Endothelial cell of umbilical vein (primary cell): ENCODE measurements around the gene JUNB. TPM values are rescaled to one million over a fixed set of nuclear protein-coding genes. Genes with fewer than 3 reads are reported as not detected.

ENCODE experiments used
- BruUV-seq: library from RNA; stranded (reverse); fragments of 400-500 nt; replicated peaks from 2 replicates; lab custom pipeline; 2021; lab: Mats Ljungman, UMichigan
- CTCF ChIA-PET: fragments of 300-600, 350-600 bp; sonication (Branson Sonifier 250); formaldehyde crosslinking; loops from one replicate; lab custom pipeline; 2021; ENCODE audit warnings: antibody characterized with exemption, inconsistent platforms; lab: Charles Lee
- POLR2A ChIA-PET: fragments of 300-600, 350-600 bp; sonication (Branson Sonifier 250); formaldehyde crosslinking; loops from one replicate; lab custom pipeline; 2021; ENCODE audit warnings: antibody characterized with exemption, inconsistent platforms; lab: Charles Lee
- DNase-seq: peaks from one replicate; pipeline ENCODE4 v3.0.0-alpha.2; 2011; ENCODE audit warnings: low read depth, low spot score
- FAIRE-seq: peaks from 2 replicates; lab custom pipeline; 2011; peaks lifted over from hg19 to GRCh38; lab: Jason Lieb, UNC
- H2AFZ ChIP-seq: 2 replicates; pipeline ENCODE4 v1.6.0; 2012; ENCODE audit warnings: low read depth, low read length, control low read depth, inconsistent platforms
- H3K27ac ChIP-seq: 2 replicates; pipeline ENCODE4 v1.5.1; 2011; ENCODE audit warnings: low read depth, mild to moderate bottlenecking, control low read depth, low read length, moderate library complexity; ENCODE audit not compliant: insufficient read depth
- H3K27me3 ChIP-seq, 2 experiments: 2 replicates each; pipeline versions ENCODE4 v1.6.0 to v1.6.1; 2011; ENCODE audit warnings: low read length in 2 of 2, mixed read lengths in 1 of 2; ENCODE audit not compliant: control insufficient read depth in 2 of 2, insufficient read depth in 2 of 2
- H3K36me3 ChIP-seq, 2 experiments: 2 replicates in 1 of 2; 3 replicates in 1 of 2; pipeline ENCODE4 v1.5.1; 2011; ENCODE audit warnings: low read length in 2 of 2, mild to moderate bottlenecking in 1 of 2, moderate library complexity in 1 of 2; ENCODE audit not compliant: control insufficient read depth in 2 of 2, insufficient read depth in 2 of 2; ENCODE audit errors: extremely low read depth in 1 of 2
- H3K4me1 ChIP-seq: 3 replicates; pipeline ENCODE4 v1.5.1; 2011; ENCODE audit warnings: mild to moderate bottlenecking, low read length; ENCODE audit not compliant: control insufficient read depth, insufficient read depth; ENCODE audit errors: extremely low read depth
- H3K4me2 ChIP-seq: 2 replicates; pipeline ENCODE4 v1.6.1; 2011; ENCODE audit warnings: low read length, control low read depth, mixed read lengths; ENCODE audit not compliant: insufficient read depth
- H3K4me3 ChIP-seq, 3 experiments: fragments of 200-600 bp in 1 of 3; sonication (generic), shearing (Covaris generic) in 1 of 3; replicated peaks in 1 of 3; 2 replicates each; pipeline ENCODE4 v1.5.1; 2011 to 2016; ENCODE audit warnings: control low read depth in 3 of 3, low read length in 3 of 3, mild to moderate bottlenecking in 2 of 3, inconsistent platforms in 1 of 3, low read depth in 1 of 3, moderate library complexity in 1 of 3; ENCODE audit not compliant: insufficient read depth in 1 of 3
- H3K79me2 ChIP-seq: 2 replicates; pipeline ENCODE4 v1.6.0; 2012; ENCODE audit warnings: low read length, inconsistent platforms; ENCODE audit not compliant: control insufficient read depth, insufficient read depth
- H3K9ac ChIP-seq: replicated peaks from 2 replicates; pipeline ENCODE3; 2011; ENCODE audit warnings: low read length, control low read depth; ENCODE audit not compliant: insufficient read depth; ENCODE audit errors: extremely low read depth
- H3K9me1 ChIP-seq: replicated peaks from 3 replicates; pipeline ENCODE4 v1.6.0; 2011; ENCODE audit warnings: mild to moderate bottlenecking, low read length; ENCODE audit not compliant: control insufficient read depth, insufficient read depth; ENCODE audit errors: extremely low read depth
- H3K9me3 ChIP-seq: replicated peaks from 2 replicates; pipeline ENCODE4 v1.5.1; 2012; ENCODE audit warnings: low read length, inconsistent platforms; ENCODE audit not compliant: control insufficient read depth, insufficient read depth
- H4K20me1 ChIP-seq: replicated peaks from 2 replicates; pipeline ENCODE3; 2011; ENCODE audit warnings: mild to moderate bottlenecking, low read length; ENCODE audit not compliant: control insufficient read depth, insufficient read depth; ENCODE audit errors: extremely low read depth
- EZH2 ChIP-seq: IDR thresholded peaks from 2 replicates; pipeline ENCODE4 v1.6.1; 2012; ENCODE audit warnings: borderline replicate concordance, low read depth, mild to moderate bottlenecking, moderate library complexity, low read length, inconsistent platforms; ENCODE audit not compliant: severe bottlenecking
- FOS ChIP-seq: IDR thresholded peaks from 2 replicates; pipeline ENCODE4 v1.6.1; 2011; ENCODE audit warnings: mild to moderate bottlenecking, low read length, moderate library complexity, borderline replicate concordance; ENCODE audit not compliant: insufficient read depth
- GATA2 ChIP-seq: IDR thresholded peaks from 2 replicates; pipeline ENCODE4 v1.7.0; 2011; ENCODE audit warnings: low read depth, mild to moderate bottlenecking, moderate library complexity, mixed read lengths, low read length; ENCODE audit not compliant: insufficient read length, insufficient read depth
- JUN ChIP-seq: IDR thresholded peaks from 2 replicates; pipeline ENCODE4 v1.6.1; 2011; ENCODE audit warnings: borderline replicate concordance, low read depth; ENCODE audit not compliant: insufficient read length, insufficient read depth
- MYC ChIP-seq: IDR thresholded peaks from one replicate; pipeline ENCODE4 v1.6.1; 2011; ENCODE audit warnings: mild to moderate bottlenecking, low read depth, low read length
- POLR2A ChIP-seq: IDR thresholded peaks from 2 replicates; pipeline ENCODE4 v1.6.1; 2012; ENCODE audit warnings: low read depth, mild to moderate bottlenecking, control low read depth, low read length
- POLR2AphosphoS5 ChIP-seq: IDR thresholded peaks from 2 replicates; pipeline ENCODE4 v1.6.1; 2012; ENCODE audit warnings: low read depth, mild to moderate bottlenecking, control low read depth, low read length, moderate library complexity; ENCODE audit not compliant: insufficient read depth
- dilution Hi-C: fragments of 300-500 bp; cut with MboI; formaldehyde crosslinking; loops from one replicate; pipeline ENCODE4 v1.15.0; 2019; ENCODE audit warnings: low sequenced_read_pairs; ENCODE audit not compliant: extremely low pct_ligation_motif_present
- intact Hi-C: fragments of 100-400 bp; cut with micrococcal nuclease; formaldehyde crosslinking; loops from one replicate; pipeline ENCODE4 v1.10.0; 2022
- polyA plus RNA-seq, 4 experiments: library from polyadenylated mRNA; depleted of rRNA in 3 of 4; stranded (reverse) in 3 of 4; unstranded in 1 of 4; fragments of >200 nt; gene quantifications; 2 replicates each; pipeline versions ENCODE4 v1.2.1 to v1.2.3, GENCODE V29; 2011 to 2012; ENCODE audit warnings: missing spikeins in 1 of 4
- total RNA-seq: library from RNA; stranded (reverse); gene quantifications from 2 replicates; pipeline ENCODE4 v1.2.3, GENCODE V29; 2021
- TF ChIP-seq, protein P1 (sequence below), 2 donors: IDR thresholded peaks; 1 replicate in 1 of 2; 2 replicates in 1 of 2; pipeline ENCODE4 v1.5.1; 2011; ENCODE audit warnings: low read length in 2 of 2, mild to moderate bottlenecking in 2 of 2, moderate library complexity in 2 of 2, control low read depth in 1 of 2, inconsistent platforms in 1 of 2, low read depth in 1 of 2; ENCODE audit not compliant: insufficient read depth in 1 of 2; ENCODE audit errors: extremely low read depth in 1 of 2
- TF ChIP-seq, protein P2 (sequence below): IDR thresholded peaks from 2 replicates; pipeline ENCODE4 v1.6.1; 2011; ENCODE audit not compliant: insufficient read depth, insufficient read length

The JUNB gene
- total and polyA plus RNA-seq, 2 donors (not counting 3 experiments of a cell fraction or from before 2014, with no cell fraction given), result 22.8 to 74.4 TPM

DNA sequence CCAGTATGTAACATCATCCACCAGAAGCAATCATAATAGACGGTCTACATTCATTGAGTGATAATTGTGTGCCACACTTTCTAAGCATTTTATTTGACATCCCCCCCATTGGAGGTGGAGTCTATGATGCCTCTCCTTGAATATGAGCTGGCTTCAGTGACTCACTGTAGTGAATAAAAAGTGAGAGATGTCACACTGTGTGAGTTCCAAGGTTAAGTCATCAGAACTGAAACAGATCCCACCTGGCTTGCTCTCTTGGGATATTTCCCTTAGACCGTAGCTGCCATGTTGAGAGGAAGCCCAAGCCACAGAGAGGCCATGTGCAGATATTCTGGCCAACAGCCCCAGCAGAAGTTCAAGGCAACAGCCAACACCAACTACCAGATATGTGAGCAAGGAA lies 30.5 kb downstream of the JUNB start:
- Histone ChIP-seq H3K4me2 (no peak overlapping the region), H3K9me3 (no peaks in the 10 kb centered on the region), H4K20me1 (no peaks in the 10 kb centered on the region), H3K36me3 (no peaks in the 10 kb centered on the region), H3K9ac (no peak overlapping the region), H3K79me2 (no peaks in the 10 kb centered on the region), H3K4me3 (no peak overlapping the region), H2AFZ (no peak overlapping the region), H3K9me1 (no peaks in the 10 kb centered on the region), H3K27ac (no peak overlapping the region), H3K27me3 (no peaks in the 10 kb centered on the region), H3K4me1 (no peaks in the 10 kb centered on the region)
- no TSS peak for BruUV-seq
- FAIRE-seq (no peak), DNase-seq (no peak)
- POLR2A ChIA-PET, result no interaction called here
- TF ChIP-seq, protein P1, sequence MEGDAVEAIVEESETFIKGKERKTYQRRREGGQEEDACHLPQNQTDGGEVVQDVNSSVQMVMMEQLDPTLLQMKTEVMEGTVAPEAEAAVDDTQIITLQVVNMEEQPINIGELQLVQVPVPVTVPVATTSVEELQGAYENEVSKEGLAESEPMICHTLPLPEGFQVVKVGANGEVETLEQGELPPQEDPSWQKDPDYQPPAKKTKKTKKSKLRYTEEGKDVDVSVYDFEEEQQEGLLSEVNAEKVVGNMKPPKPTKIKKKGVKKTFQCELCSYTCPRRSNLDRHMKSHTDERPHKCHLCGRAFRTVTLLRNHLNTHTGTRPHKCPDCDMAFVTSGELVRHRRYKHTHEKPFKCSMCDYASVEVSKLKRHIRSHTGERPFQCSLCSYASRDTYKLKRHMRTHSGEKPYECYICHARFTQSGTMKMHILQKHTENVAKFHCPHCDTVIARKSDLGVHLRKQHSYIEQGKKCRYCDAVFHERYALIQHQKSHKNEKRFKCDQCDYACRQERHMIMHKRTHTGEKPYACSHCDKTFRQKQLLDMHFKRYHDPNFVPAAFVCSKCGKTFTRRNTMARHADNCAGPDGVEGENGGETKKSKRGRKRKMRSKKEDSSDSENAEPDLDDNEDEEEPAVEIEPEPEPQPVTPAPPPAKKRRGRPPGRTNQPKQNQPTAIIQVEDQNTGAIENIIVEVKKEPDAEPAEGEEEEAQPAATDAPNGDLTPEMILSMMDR (IDR thresholded peaks at IDR 0.05; ENCODE audit: extremely low read depth in 1 of 2, insufficient read depth in 1 of 2, low read depth in 1 of 2, low read length in 2 of 2), result no peak
- TF ChIP-seq EZH2, result no peak
- TF ChIP-seq JUN, result no peak
- TF ChIP-seq POLR2A, result no peak
- TF ChIP-seq MYC, result no peak
- TF ChIP-seq, protein P2, sequence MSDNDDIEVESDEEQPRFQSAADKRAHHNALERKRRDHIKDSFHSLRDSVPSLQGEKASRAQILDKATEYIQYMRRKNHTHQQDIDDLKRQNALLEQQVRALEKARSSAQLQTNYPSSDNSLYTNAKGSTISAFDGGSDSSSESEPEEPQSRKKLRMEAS, result no peak
- no peak for TF ChIP-seq FOS
- no peak for TF ChIP-seq GATA2
- no peak for TF ChIP-seq POLR2AphosphoS5
- CTCF ChIA-PET, result interaction anchor here (1.1 to 1.2 kb wide), 2 partner anchors 23 to 26 kb away, joined by 3 to 7 read pairs; no protein-coding TSS in a partner anchor
- dilution Hi-C loops (no loop called here), intact Hi-C loops (no loop called here)
